Stimulated activated CD4-positive, alpha-beta T cell treated with anti-CD3 and anti-CD28 coated beads, Interleukin-4, amount 100 ng/mL, for 48 hours (primary cell): Measurements from ENCODE around the gene SYDE1.

Experiments
- DNase-seq, 2 donors: peaks; one replicate each; pipeline ENCODE4 v3.0.0-alpha.2; 2020; ENCODE audit warnings: low read depth in 2 of 2

The SYDE1 gene

GRCh38 chr19:15124572-15125231, 17.5 kb downstream of the SYDE1 start:
- DNase-seq: no peak

DNA sequence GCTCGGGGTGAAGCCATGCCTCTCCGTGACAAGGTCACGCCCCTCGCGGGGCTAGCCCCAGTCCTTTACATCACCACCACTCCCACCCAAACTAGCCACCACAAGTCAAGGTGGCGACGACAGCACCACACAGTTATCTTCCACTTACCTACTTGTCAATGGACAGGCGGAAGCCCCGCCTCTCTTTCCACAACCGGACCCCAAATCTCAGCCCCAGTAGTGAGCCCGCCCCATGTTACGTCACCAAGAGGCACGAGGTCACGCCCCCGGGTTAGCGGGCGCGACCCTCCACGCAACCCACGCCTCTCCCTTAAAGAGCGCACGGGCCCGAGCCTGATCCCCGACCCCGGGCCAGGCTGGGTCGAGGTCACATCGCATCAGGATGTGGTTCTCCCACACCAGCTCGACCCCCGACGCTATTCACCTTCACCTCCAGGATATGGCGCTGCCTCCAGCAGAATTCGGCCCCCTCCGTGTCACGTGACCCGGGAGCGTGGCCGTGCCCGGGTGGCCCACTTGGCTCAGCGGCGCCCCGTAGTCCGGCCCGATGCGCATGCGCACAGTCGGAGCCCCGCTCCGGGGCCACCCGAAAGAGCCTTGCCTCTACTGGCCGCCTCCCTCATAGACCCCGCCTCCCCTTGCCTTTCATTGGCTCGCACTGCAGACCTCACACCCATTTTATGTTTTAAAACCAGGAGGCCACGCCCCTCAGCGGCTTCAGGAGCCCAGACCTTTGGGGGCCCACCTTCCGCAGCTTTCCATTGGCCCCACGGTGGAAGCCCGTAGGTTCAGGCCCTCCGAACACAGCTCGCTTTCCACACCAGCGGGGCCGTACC, 18.2 kb downstream of the SYDE1 start:
- peak; percentile 96 to 98 for DNase-seq

- DNase-seq: no peak
Observed at GRCh38 chr19:15126131-15126910, 19.1 kb downstream of the SYDE1 start.

- DNase-seq: no peak
Observed at GRCh38 chr19:15128162-15128770, 21.1 kb downstream of the SYDE1 start.

DNA sequence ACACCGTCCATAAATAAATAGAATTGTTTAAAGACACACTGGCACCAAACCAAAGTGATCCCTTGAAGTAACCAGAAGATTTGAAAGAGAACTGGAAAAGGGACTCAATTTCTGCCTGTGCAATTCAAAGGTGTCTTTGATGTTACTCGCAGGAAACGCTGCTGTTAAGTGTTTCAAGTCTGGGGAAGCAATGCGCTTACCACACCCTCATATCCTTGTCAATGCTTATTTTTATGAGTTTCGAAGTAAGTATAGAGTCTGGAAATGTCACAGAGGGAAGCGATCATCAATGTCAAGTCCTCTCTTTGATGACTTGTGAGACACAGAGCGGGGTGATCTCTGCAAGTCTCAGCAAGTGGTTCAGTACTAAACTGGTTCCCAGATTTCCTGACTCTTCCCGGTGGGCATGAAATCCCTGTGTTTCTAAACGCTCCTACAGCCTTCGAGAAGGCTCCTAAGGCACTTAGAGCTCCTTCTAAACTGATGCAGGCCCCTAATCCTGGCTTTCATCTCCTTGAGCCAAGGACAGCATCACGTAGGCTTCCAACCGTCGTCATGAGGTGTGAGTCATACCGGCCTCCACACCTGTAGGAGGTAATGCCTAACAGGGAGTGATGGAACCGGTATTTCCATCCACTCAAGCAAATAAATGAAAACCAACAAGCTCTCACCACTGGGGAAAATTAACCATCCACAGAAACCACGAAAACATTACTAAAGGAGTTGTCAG, 22.8 kb downstream of the SYDE1 start:
- DNase-seq: peak in 1 of 2 donors; percentile 16

- no peak for DNase-seq
Observed at GRCh38 chr19:15136234-15136954, 29.2 kb downstream of the SYDE1 start.

GRCh38 chr19:15137777-15138176, 30.6 kb downstream of the SYDE1 start:
- DNase-seq: no peak

GRCh38 chr19:15138427-15138826, 31.2 kb downstream of the SYDE1 start:
- no peak for DNase-seq

DNA sequence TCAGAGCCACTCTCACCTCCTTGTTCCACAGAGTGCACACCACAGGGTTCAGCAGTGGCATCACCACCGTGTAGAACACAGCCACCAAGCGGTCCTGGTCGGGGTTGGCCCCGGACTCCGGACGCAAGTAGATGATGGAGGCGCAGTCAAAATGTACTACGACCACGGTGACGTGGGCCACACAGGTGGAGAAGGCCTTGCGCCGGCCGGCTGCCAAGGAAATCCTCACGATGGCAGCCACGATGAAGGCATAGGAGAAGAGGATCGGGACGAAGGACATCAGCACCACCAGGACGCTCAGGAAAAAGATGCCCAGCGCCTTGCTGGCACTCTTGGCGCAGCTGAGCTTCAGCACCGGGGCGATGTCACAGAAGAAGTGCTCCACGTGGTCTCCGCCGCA, 33.9 kb downstream of the SYDE1 start:
- no peak for DNase-seq

DNA sequence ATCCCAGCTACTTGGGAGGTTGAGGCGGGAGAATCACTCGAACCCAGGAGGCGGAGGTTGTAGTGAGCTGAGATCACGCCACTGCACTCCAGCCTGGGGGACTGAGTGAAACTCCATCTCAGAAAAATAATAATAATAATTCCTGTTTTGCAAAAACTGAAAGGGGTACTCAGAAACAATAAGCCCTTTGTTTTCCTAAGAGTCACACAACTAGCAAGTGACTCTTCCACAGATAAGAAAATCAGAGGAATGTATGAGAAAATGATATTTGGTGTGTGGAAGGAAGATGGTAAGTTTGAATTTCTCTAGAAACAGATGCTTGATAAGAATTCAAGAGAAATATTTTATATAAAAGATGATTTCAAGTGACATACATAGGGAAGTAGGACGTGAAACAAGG, 35.1 kb downstream of the SYDE1 start:
- DNase-seq: no peak

DNA sequence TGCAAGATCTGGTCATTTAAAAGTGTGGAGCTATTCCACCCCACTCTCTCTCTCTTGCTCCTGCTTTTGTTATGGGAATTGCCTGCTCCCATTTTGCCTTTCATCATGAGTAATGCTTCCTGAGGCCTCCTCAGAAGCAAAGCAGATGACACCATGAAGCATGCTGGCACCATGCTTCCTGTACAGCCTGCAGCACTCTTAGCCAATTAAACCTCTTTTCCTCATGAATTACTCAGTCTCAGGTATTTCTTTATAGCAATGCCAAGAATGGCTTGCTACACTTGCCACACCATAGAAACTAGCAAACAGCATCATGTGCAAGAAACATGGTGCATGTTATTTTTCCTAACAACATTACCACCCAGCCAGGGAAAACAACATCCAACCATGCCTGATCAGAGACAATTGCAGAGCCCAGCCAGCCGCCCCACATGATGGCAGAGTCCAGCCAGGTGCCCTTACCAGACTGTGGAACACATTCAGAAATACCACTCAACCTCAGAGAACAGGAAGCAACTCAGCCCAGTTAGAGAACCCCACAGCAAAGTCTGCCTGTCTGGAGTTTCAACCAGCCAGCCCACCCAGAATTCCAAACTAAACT, 36.9 kb downstream of the SYDE1 start:
- no peak for DNase-seq

GRCh38 chr19:15147090-15147489, 39.9 kb downstream of the SYDE1 start:
- DNase-seq: no peak

- DNase-seq: no peak
Observed at GRCh38 chr19:15149737-15150136, 42.5 kb downstream of the SYDE1 start.

GRCh38 chr19:15154002-15154612, 46.9 kb downstream of the SYDE1 start:
- peak; percentile 28 to 29 for DNase-seq

DNA sequence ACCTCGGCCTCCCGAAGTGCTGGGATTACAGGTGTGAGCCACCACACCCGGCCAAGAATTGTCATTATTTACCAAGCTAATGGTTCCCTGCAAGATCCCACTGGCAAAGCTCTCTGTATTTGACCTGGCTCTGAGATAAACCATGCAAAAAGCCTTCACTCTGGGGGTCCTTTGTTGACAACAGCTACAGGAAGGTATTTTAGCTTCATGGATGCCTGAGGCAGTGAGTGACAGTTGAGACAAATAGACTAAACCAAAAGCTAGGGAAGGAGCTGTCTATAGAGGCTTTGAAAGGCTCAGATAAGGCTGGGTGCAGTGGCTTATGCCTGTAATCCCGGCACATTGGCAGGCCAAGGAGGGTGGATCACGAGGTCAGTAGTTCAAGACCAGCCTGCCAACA, 48.1 kb downstream of the SYDE1 start:
- DNase-seq: no peak

GRCh38 chr19:15156391-15156790, 49.2 kb downstream of the SYDE1 start:
- DNase-seq: no peak

GRCh38 chr19:15159251-15159650, 52.0 kb downstream of the SYDE1 start:
- DNase-seq: no peak

DNA sequence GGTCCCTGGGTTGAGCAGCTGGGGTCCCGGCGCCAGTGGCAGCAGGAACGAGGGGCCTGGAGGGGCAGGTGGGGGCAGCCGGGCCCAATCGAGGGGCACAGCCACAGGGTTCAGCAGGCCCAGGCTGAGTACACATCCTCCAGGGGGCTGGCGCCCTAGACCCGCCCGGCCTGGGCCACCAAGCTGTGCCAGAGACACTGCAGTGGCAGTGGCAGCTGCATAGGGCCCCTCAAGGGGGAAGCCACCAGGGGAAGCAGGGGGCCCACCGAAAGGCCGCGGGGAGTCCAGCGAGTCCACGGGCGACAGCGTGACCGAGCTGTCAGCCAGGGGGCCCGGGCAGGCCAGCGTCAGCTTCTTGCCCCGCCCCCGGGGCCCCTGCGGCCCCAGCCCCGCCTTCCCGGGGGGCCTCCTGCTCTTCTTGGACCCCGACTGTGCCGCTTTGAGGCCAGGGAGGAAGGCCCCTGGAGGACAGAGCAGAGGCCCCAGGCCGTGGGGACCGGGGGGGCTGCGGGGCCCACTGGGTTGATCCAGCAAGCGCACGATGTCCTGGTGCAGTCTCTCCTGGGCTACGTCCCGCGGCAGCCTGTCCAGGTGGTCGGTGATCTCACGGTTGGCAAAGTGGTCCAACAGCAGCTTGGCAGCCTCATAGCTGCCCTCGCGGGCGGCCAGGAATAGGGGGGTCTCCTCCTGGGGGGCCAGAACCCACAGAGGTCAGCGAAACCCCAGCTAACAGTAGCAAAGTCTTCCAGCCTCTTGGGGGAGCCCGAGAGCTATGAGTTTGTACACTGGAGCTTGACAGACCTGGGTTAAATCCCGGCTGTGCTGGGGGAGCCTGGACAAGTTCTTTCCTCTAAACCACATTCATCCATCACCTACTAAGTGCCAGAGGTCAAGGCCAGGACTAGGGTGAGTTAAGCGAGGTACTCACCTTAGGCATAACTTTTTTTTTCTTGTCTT, 54.1 kb downstream of the SYDE1 start:
- no peak for DNase-seq
